HepG2 (cell line): ENCODE measurements around the gene AMZ1. TPM values are rescaled to one million over a fixed set of nuclear protein-coding genes. Genes with fewer than 3 reads are reported as not detected.

Experiments used
- ATAC-seq: fragments of 200-7000 bp; cut with Tn5 transposase; 3 replicates; pipeline ENCODE4 v1.9.1; 2020; ENCODE audit warnings: mild to moderate bottlenecking, moderate library complexity
- BruUV-seq: library from RNA; stranded (reverse); fragments of 400-500 nt; replicated peaks from 2 replicates; lab custom pipeline; 2021; lab: Mats Ljungman, UMichigan
- CTCF ChIA-PET: fragments of 300-600 bp; formaldehyde crosslinking; extraction: SDS; loops from one replicate; lab custom pipeline; 2021; ENCODE audit warnings: low total read pairs, inconsistent platforms, low intra/inter-chr PET ratio; lab: Yijun Ruan, JAX
- POLR2A ChIA-PET: fragments of 350-600 bp; sonication (Branson Sonifier 250); formaldehyde crosslinking; loops from one replicate; lab custom pipeline; 2020; ENCODE audit warnings: antibody characterized with exemption, inconsistent platforms; lab: Yijun Ruan, JAX
- DNase-seq: peaks from one replicate; pipeline ENCODE4 v3.0.0-alpha.2; 2015; ENCODE audit warnings: low spot score
- FAIRE-seq: peaks from 3 replicates; lab custom pipeline; 2011; peaks lifted over from hg19 to GRCh38; lab: Jason Lieb, UNC
- H2AFZ ChIP-seq: one replicate; pipeline ENCODE4 v1.6.1; 2011; ENCODE audit warnings: low read length, inconsistent platforms
- H3K27ac ChIP-seq: fragments of 300-600 bp; 3 replicates; pipeline ENCODE4 v1.8.0; 2011; ENCODE audit warnings: mixed run types, mild to moderate bottlenecking, mixed read lengths, low read length, inconsistent platforms; ENCODE audit not compliant: insufficient read depth; ENCODE audit errors: extremely low read length
- H3K27me3 ChIP-seq, 2 experiments: fragments of 200-600 bp in 1 of 2; 2 replicates in 1 of 2; 3 replicates in 1 of 2; pipeline versions ENCODE4 v1.6.0 to v1.8.0; 2011; ENCODE audit warnings: low read length in 2 of 2, mild to moderate bottlenecking in 2 of 2, moderate library complexity in 2 of 2, inconsistent platforms in 1 of 2; ENCODE audit not compliant: insufficient read depth in 2 of 2, control insufficient read depth in 1 of 2
- H3K36me3 ChIP-seq, 2 experiments: fragments of 200-600 bp in 1 of 2; replicated peaks in 1 of 2; 2 replicates in 1 of 2; 3 replicates in 1 of 2; pipeline versions ENCODE4 v1.5.1 to v1.8.0; 2011; ENCODE audit warnings: low read length in 2 of 2, inconsistent platforms in 1 of 2; ENCODE audit not compliant: insufficient read depth in 2 of 2, control insufficient read depth in 1 of 2
- H3K4me1 ChIP-seq: 2 replicates; pipeline ENCODE4 v1.5.1; 2012; ENCODE audit warnings: low read length, inconsistent platforms; ENCODE audit not compliant: insufficient read depth
- H3K4me2 ChIP-seq: 2 replicates; pipeline ENCODE4 v1.6.0; 2011; ENCODE audit warnings: low read depth, low read length, inconsistent platforms
- H3K4me3 ChIP-seq, 3 experiments: fragments of 200-600 bp in 1 of 3; sonication (generic), shearing (Covaris generic) in 1 of 3; replicated peaks in 1 of 3; 2 replicates each; pipeline ENCODE4 v1.5.1; 2011 to 2016; ENCODE audit warnings: low read length in 3 of 3, inconsistent platforms in 2 of 3, low read depth in 2 of 3, mild to moderate bottlenecking in 2 of 3, control low read depth in 1 of 3, mixed read lengths in 1 of 3; ENCODE audit not compliant: insufficient read depth in 1 of 3
- H3K79me2 ChIP-seq: one replicate; pipeline ENCODE4 v1.6.1; 2011; ENCODE audit warnings: low read length, inconsistent platforms; ENCODE audit not compliant: insufficient read depth
- H3K9ac ChIP-seq: 2 replicates; pipeline ENCODE4 v1.6.0; 2011; ENCODE audit warnings: mild to moderate bottlenecking, low read depth, low read length, inconsistent platforms; ENCODE audit not compliant: insufficient read depth
- H3K9me3 ChIP-seq: 2 replicates; pipeline ENCODE4 v1.5.1; 2012; ENCODE audit warnings: mild to moderate bottlenecking, low read length
- H4K20me1 ChIP-seq: 2 replicates; pipeline ENCODE4 v1.6.0; 2011; ENCODE audit warnings: inconsistent platforms, mild to moderate bottlenecking, low read length, moderate library complexity; ENCODE audit not compliant: insufficient read depth
- AGO2 ChIP-seq: fragments of 200-400 bp; formaldehyde crosslinking; optimal IDR thresholded peaks from 2 replicates; pipeline ENCODE3; 2017; ENCODE audit warnings: mild to moderate bottlenecking, low read depth, low read length, moderate library complexity
- AKAP8 ChIP-seq: sonication (generic); formaldehyde crosslinking; IDR thresholded peaks from 2 replicates; pipeline ENCODE4 v1.5.1; 2020; ENCODE audit warnings: mild to moderate bottlenecking, missing genetic modification reagents
- GMEB1 ChIP-seq: sonication (generic); formaldehyde crosslinking; IDR thresholded peaks from 2 replicates; pipeline ENCODE4 v1.5.1; 2020; ENCODE audit warnings: missing genetic modification reagents, mild to moderate bottlenecking, borderline replicate concordance
- HNRNPL ChIP-seq: fragments of 200-400 bp; formaldehyde crosslinking; IDR thresholded peaks from 2 replicates; pipeline ENCODE4 v1.6.1; 2017; ENCODE audit warnings: mild to moderate bottlenecking, low read depth, low read length
- HOXA3 ChIP-seq: sonication (generic); formaldehyde crosslinking; IDR thresholded peaks from 2 replicates; pipeline ENCODE4 v1.5.0; 2020; ENCODE audit warnings: missing genetic modification reagents
- RBFOX2 ChIP-seq: fragments of 200-400 bp; formaldehyde crosslinking; IDR thresholded peaks from 2 replicates; pipeline ENCODE4 v1.6.1; 2017; ENCODE audit warnings: low read depth, mild to moderate bottlenecking, low read length
- TCF7 ChIP-seq: sonication (generic); IDR thresholded peaks from 2 replicates; pipeline ENCODE4 v1.6.1; 2016; ENCODE audit warnings: antibody characterized with exemption, low read depth
- ZBTB38 ChIP-seq: sonication (generic); formaldehyde crosslinking; IDR thresholded peaks from 2 replicates; pipeline ENCODE4 v1.5.1; 2020; ENCODE audit warnings: mild to moderate bottlenecking, missing genetic modification reagents
- ZFX ChIP-seq: sonication (generic); formaldehyde crosslinking; IDR thresholded peaks from 2 replicates; pipeline ENCODE4 v1.4.0; 2020; ENCODE audit warnings: mild to moderate bottlenecking, low read depth, missing genetic modification reagents, moderate library complexity
- ZNF687 ChIP-seq: sonication (generic); formaldehyde crosslinking; IDR thresholded peaks from 2 replicates; pipeline ENCODE4 v1.5.1; 2020; ENCODE audit warnings: mild to moderate bottlenecking, missing genetic modification reagents, moderate library complexity
- ZNF740 ChIP-seq: sonication (generic); formaldehyde crosslinking; IDR thresholded peaks from 2 replicates; pipeline ENCODE4 v1.4.0; 2020; ENCODE audit warnings: missing genetic modification reagents
- ZNF761 ChIP-seq: sonication (generic); formaldehyde crosslinking; conservative IDR thresholded peaks from 2 replicates; pipeline ENCODE4 v1.4.0; 2020; ENCODE audit warnings: mild to moderate bottlenecking, missing genetic modification reagents
- WGBS: methylation state at CpG from one replicate; pipeline ENCODE4 v1.1.6; 2017; ENCODE audit warnings: low lambda C conversion rate; 5-methylcytosine and 5-hydroxymethylcytosine counted together
- in situ Hi-C: cut with HindIII; loops from 2 replicates; pipeline ENCODE4 v1.10.0; 2017; ENCODE audit warnings: low pct_unique_long_range_greater_than_20kb; ENCODE audit not compliant: extremely low pct_ligation_motif_present
- intact Hi-C: fragments of 100-400 bp; cut with micrococcal nuclease; formaldehyde crosslinking; loops from one replicate; pipeline ENCODE4 v1.10.0; 2022; ENCODE audit not compliant: unreplicated experiment
- polyA plus RNA-seq, 8 experiments: library from polyadenylated mRNA; depleted of rRNA in 3 of 8; stranded (reverse) in 7 of 8; unstranded in 1 of 8; fragments of >200 nt; fragmentation: Illumina TruSeq in 4 of 8; extraction: Trizol in 4 of 8; gene quantifications; 2 replicates each; pipeline versions ENCODE4 v1.2.1 to v1.2.3, GENCODE V29; 2011 to 2016; ENCODE audit warnings: low read depth in 4 of 8, missing spikeins in 1 of 8, mixed read lengths in 1 of 8; ENCODE audit not compliant: insufficient read depth in 1 of 8
- total RNA-seq, 5 experiments: library from RNA; depleted of rRNA; stranded (reverse); fragments of >200 nt; fragmentation: Illumina TruSeq; extraction: Trizol; gene quantifications; 2 replicates each; pipeline ENCODE4 v1.2.3, GENCODE V29; 2016; ENCODE audit warnings: low read depth in 1 of 5

AMZ1 gene
- total and polyA plus RNA-seq, 2 of the 13 experiments (the other 11 are each of a cell fraction or from before 2014, with no cell fraction given) = 0.03 TPM; not detected in 1

GRCh38 chr7:2640482-2640830 is 47.5 kb upstream of the AMZ1 start:
- in situ Hi-C loops (loop anchor here (10.0 kb wide), 1 partner anchor 76 kb away; no protein-coding TSS in a partner anchor), intact Hi-C loops (no loop called here)
- 95% methylated on average over 7 of the region's 12 CpGs for whole genome bisulfite sequencing
- Histone ChIP-seq H3K36me3 (peaks cover 9 to 22% of the 10 kb centered on the region in 2 experiments; a peak in 3 of 5 replicates), H3K9ac (no peak overlapping the region), H4K20me1 (peaks cover 39% of the 10 kb centered on the region; the same call in 1 of the 2 replicates), H3K9me3 (no peaks in the 10 kb centered on the region), H3K4me1 (peaks cover 79% of the 10 kb centered on the region), H3K4me3 (no peak overlapping the region), H3K27me3 (no peaks in the 10 kb centered on the region), H3K27ac (peak overlapping the region; percentile 59), H2AFZ (no peak overlapping the region), H3K79me2 (peaks cover 68% of the 10 kb centered on the region), H3K4me2 (no peak overlapping the region)
- ATAC-seq (no peak), FAIRE-seq (no peak), DNase-seq (no peak)
- TF ChIP-seq AKAP8 = peak; percentile 83; the same call in 1 of the 2 replicates
- TF ChIP-seq RBFOX2 = peak; percentile 65
- no peak for TF ChIP-seq TCF7
- peak; percentile 42 for TF ChIP-seq ZNF687 (CRISPR knock-in tag)
- 0 out of 2 replicates have a peak, but pooled peaks have one; percentile 14 for TF ChIP-seq HOXA3 (CRISPR knock-in tag)
- peak; percentile 68 for TF ChIP-seq AGO2
- TF ChIP-seq HNRNPL = peak; percentile 88; the same call in 1 of the 2 replicates
- no peak for TF ChIP-seq ZNF761 (CRISPR knock-in tag)
- TF ChIP-seq ZNF740 (CRISPR knock-in tag) = peak; percentile 38; the same call in 1 of the 2 replicates
- TF ChIP-seq ZFX (CRISPR knock-in tag) = peak; percentile 25; the same call in 1 of the 2 replicates
- TF ChIP-seq ZBTB38 (CRISPR knock-in tag) = peak; percentile 35; the same call in 1 of the 2 replicates
- TF ChIP-seq GMEB1 = no peak
- ChIA-PET CTCF (no interaction called here), POLR2A (no interaction called here)
- no TSS peak for BruUV-seq
